ENCODE results near the gene PDE4B.

PDE4B gene

DNA sequence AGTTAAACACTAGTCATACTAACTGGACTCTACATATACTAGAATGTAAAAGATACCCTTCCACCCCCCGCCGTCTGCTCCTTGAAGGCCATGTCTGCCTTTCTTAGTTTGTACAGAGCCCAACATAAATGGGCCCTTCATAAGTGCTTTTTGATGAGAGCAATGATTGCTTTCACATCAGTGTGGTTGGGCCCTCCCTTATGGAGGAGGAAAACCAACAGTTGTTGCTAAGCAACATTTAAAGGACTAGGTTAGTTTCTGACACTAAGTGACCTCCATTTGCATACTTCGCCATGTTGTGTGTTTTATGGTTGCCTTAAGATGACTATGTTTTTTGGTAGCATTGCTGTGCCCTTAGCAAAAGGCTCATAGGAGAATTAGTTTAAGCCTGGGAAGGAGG is 559.2 kb downstream of the PDE4B start:
- no peak for DNase-seq

DNA sequence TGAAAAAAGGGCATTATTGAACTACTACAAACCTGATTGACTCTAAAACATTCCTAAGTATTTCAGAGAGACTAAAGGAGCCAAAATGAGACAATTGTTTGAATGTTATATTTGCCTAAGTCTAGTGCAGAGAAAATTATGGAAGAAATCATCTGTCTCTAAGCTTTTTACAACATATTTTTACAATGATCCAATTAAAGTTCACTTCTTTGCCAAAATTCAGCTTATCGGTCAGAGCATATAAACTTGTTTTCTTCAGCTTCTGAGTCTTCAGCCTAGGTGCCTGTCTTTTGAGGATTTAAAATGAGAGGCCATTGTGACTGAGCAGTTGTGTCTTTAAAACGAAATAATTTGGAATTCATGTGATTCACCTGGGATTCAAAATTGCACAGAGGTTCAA is 560.1 kb downstream of the PDE4B start:
- no peak for DNase-seq

DNA sequence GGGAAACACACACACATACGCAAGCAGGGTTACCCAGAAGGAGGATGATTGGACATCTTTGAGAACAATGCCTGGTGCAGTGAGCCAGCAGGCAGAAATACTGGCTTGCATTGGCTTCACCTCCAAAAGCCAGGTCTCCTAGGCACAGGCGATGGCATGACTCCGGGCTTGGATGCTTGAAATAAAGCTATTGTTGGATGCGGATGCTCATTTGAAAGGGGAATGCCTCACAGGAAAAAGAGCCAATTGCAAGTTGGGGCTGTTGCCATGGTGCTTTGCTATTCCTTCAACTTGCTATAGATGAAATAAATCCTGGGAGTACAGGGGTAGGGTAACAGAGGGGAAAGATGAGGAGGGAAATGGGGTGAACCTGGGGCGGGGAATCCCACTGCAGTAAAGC is 560.6 kb downstream of the PDE4B start:
- peak in 34 of 56 donors; percentile 22 to 77 (median 49) for DNase-seq

DNA sequence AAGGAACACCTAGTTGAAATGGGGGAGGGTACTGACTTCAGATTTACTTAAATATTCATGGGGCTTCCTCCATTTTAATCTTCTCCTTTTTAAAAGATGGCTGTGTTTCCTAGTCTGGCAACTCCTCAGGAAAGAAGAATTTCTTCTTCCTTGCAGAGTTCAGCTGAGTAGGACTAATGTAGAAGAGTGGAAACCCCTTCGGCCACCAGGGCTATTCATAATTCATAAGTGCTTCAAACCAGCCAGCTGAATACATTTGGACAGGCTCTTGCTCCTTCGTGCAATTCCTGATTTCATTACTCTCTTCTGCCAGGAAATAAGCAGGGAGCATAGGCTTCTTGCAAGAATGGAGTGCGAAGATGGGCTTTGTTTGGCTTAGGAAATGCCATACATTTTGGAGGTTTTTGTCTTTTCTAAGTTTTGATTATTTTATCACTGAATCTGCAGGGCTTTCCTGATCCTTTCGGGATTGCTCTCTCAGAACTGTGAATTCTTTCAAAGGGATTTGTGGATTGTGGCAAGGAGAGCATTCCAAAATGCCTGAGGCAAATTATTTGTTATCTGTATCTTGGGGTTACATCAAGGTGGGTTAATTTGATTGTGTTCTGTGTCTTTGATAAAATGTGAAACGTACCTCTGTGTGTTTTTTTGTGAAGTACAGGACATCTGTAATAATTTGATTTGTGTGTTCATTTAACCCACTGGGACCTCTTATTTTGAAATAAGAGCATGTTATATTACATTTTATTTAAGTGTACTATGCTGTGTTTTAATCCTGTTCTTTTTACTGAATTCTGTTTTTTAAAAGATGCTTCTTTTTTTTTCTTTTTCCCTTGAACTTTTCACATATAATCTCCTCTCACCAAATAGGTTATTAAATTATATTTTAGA is 561.9 kb downstream of the PDE4B start:
- DNase-seq = no peak

DNA sequence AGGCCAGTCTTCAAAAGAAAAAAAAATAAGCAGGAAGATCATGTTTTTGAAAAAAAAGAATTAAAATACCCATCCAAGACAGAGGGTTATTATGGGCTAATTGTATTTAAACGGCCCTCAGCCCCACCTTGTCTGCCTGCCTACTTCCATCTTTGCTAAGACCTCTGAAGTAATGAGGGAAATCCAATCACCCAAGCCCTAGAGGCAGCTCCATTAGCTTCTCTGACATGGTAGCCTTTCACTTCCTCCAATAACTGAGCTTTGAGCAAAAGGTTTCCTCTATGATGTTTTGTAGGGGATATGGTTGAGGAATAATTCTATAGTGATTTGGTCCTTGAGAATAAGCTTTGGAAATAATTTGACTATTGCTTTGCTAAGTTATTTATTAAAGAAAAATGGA is 563.1 kb downstream of the PDE4B start:
- no peak for DNase-seq

DNA sequence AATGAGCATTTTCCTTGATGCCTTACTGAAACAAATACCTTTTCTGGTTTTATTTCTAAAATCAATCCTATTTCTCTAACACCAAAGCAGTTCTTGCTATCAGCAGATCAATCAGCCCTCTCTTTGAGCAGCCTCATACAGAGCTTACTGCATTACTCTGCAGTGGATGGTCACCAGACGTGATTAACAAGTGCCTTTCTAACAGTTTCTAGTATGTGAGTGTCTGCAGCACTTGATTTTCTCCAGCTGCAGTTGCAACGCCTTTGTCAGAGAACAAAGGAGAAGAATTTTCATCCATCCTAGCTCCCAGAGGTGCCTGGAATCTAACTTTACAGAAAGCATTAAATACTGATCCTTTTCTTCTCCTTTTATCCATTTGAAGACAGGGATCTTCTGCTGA is 563.9 kb downstream of the PDE4B start:
- no peak for DNase-seq

DNA sequence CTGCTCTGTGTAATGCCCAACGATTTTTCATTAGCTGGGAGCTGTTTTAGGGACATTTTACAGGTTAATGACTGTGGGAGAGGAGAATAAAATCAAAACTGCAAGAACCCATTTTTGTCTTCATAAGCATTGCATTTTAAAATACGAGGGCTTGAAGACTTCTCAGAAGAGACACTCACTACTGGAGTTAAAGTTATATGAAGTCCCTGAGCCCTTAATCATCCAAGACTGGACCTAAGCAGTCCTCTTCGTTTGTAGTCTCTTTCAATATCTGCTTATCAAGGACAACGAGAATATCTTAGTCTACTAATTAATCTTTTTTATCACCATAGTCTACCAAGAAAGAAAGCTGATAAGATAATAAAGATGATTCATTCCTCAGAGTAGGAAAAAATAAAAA is 564.3 kb downstream of the PDE4B start:
- DNase-seq = no peak

DNA sequence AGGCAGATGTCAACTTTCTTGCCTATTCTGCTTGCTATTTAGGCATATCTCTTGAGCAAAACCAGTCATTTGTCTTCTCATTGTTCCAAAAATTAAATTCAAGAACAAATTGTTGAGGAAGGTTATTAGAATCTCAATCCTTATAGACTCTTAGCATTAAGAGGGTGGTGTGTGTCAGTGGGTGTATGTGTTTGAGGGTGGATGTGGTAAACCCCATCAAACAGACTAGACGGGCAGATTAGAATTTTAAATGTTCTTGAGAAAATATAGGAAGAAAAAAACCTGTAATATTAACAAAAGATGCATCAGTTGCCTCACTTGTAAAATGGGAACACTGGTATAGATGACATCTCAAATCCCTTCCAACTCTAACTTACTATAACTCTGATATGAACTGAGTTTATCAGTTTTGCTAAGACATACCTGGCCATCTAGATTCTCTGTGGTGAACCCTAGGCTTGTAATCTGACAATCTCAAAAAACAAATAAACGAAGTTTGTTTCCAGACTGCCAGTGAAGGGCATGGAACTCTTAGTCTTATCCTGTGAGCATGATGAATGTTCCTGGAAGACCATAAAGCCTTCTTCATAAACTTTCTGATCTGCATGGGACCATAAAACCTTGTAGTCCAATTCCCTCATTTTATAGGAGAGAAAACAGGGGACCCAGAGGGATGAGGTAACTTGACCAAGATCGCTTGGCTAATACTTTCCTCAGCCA is 564.9 kb downstream of the PDE4B start:
- DNase-seq = no peak

DNA sequence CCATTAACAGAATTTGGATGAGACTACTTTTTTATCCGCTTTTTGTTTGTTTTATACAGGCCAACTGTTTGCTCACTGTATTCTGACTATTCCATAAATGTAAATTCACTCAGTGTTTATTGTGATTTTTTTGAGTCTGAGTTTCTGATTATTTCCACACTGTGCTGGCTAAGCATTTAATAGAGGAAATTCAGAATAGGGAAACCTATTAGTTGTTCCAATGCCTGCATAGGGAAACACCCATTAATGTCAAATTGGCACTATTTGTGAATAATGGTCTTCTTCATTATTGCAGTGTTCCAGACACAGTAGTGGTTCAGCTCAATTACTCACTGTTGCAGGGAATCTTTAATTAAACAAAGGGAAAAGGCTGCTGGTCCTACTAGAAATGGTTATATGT is 566.6 kb downstream of the PDE4B start:
- DNase-seq = no peak

DNA sequence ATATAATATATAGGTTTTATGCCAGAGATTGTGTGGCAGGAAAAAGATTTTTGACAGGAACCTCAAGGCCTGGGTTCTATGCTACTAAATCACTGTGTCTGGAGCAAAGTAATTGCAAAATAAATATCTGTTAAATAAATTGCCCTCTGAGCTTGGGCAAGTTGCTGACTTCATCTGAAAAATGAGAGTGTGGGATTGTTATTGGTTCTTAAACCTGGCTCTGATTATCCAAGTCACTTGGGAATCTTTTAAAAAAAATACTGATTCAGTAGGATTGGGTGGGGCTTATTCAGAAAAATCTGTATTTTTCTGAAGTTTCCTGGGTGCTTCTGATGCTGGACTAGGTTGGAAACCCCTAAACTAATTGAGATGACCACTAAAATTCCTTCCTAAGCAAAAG is 567.1 kb downstream of the PDE4B start:
- no peak for DNase-seq

DNA sequence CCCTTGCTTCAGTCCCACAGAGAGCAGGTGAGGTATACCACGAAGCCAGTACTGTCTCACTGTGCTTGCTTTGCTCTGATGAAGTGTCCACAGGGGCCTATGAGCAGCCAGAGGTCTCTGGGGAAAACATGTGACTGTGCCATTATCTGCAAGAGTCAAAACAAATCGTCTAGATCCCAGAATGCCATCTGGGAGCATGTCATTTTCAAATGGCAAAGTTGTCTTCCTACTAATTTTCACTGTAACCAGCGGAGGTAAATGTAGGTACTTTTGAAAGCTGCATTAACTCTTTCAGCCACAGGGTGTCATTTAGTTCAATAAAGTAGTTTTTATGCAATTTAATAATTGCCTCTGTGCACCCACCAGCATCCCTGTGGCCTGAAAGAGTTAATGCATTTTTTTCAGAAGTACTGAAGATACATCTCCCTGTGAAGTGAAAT is 567.6 kb downstream of the PDE4B start:
- no peak for DNase-seq

DNA sequence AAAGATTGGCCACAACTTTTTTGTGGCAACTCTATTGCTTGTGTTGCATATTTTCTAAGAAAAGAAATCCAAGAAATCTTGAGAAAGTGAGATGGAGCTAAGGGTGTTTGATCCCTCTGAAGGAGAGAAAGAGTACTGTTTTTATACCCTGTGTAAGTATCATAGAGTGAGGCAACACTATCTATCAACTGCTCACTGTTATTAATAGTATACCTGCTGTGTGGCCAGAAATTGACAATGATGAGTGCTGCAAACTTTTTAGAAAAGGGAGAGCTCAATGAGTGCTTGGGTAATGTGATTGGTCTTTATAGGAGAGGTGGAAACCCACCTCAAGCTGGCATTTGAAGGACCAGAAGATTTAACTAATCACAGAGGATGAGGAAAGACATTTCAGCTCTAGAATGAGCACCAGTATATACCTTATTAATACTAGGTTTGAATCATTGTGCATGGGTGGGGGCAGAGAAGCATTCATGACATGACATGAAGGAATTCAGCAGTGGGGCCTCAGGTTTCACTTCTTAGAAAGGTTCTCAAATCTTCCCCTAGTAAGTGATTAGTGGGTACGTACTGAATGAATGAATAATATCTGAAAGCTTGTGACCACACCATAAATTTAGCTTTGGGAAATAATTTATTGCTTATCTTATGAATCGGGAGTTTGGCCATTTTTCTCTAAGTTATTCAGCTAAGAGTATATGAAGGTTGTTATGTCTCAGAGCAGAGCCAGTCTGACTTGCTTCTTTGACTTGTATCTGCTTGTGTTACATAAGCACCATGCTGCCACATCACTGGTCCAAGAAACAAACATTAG is 572.1 kb downstream of the PDE4B start:
- DNase-seq = no peak

DNA sequence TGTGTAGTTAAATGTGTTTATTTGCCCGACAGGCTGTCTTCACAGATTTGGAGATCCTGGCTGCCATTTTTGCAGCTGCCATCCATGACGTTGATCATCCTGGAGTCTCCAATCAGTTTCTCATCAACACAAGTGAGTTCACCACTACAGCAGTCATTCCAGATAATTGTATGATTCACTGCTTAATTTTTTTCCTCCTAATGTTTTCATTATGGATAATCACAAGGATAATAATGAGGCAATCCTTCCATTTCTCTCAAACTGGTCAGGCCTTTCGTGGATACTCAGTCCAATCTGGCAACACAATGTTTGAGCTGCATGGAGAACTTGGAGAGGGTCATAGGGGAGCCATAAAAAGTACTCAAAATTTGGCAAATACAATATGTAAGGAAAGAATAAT is 572.9 kb downstream of the PDE4B start:
- DNase-seq = no peak

DNA sequence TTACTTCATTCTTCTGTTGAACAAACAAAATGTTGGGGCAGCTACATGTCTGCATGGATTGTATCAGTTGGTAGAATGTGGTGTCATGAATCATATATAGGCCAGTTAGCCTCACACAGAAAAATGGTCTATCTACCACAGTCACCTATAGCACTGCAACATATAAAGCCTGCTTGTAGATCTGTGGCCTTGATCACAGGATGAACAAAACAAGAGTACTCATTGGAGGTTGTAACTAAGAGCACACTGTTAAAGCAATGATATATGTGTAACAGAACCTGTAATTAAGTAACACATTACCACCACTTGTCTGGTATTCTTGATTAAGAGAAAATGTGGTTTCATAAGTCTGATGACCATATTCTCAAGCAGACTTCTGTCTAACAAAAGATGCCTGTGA is 573.9 kb downstream of the PDE4B start:
- no peak for DNase-seq

DNA sequence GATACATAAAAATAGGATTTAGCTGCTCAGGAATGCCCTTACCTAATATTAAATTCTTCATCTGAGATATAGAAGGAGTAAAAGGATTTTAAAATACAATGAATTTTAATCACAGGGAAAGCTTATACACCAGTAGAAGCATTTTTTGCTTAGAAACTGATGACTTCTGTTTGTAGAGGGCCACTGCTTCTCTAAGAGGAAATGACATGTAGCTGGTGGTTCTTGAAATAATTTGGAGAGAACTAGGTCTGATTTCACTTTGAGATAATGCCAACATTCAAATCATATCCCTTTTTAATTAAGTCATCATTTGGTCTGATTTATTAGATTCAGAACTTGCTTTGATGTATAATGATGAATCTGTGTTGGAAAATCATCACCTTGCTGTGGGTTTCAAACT is 574.7 kb downstream of the PDE4B start:
- no peak for DNase-seq

DNA sequence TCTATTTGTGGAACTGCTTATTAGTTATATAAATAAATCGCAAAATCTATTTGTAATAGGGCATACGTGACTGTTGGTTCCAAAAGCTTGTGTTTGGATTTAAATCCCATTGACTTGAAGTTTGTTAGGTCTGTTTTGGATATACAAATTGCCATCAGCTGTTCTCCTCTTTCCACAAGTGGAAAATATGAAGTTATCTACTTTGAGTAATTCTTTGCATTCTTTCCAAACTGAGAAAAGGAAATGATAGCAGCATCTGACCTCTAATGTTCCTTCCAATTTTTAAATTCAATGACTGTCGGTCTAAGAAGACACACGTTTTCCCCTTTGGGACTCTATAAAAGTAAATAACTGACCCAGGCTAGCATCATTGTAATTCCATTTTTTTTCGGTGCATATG is 575.6 kb downstream of the PDE4B start:
- DNase-seq = no peak

DNA sequence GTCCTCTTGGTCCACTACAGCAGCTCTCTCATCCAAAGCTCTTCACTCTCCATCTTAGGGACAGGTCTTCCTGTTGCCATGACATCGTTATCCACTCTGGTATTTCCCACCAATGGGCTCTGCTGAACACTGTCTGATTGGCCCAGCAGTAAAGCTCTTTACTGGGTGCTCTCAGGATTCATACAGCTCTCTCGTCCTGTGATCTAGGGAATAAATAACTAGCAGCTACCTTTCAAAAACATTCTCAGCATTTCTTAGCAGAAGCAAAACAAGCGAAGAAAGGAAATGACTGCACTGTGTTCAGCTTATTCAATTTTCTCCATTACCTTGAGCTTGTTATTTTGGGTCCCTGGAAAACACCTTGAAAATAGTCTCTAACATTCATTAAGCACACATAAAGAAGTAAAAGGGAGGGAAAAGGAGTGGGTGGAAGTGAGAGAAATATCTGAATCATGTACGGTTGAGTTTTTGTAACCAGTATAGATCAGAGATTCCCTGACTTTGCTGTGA is 577.8 kb downstream of the PDE4B start:
- no peak for DNase-seq

DNA sequence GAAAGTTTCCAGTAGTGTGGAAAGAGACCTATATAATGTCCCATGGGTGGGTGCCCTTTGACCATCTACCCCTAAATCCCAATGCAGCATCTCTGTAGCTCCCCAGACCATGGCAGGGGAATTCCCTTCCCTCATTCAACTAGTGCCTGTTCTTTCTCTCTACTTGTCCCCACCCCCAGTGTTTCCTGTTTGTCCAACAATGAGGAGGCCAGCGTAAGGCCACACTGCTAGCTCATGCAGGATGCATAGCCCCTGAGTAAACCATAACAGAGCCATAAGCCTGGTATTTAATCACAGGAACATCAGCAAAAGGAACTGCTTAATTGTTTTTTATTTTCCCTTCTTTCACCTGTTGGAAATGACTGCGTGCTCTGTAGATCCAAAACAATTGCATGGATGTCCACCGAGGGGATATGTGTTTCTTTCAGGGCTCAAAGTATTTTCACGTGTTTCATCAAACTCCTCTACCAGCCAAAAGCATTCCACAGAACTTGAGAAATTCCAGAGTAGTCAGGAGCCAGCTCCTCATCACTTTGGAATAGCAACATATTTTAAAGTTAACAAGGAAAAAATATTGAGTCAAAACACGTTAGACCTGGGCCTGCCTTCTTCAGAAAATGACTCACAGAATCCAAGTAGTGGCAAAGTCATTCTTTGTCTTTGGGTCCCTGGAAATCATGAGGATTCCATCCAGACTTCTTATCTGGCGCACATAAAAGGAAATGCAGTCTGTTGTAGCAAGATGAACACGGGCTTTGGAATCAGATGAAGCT is 578.7 kb downstream of the PDE4B start:
- DNase-seq = no peak

DNA sequence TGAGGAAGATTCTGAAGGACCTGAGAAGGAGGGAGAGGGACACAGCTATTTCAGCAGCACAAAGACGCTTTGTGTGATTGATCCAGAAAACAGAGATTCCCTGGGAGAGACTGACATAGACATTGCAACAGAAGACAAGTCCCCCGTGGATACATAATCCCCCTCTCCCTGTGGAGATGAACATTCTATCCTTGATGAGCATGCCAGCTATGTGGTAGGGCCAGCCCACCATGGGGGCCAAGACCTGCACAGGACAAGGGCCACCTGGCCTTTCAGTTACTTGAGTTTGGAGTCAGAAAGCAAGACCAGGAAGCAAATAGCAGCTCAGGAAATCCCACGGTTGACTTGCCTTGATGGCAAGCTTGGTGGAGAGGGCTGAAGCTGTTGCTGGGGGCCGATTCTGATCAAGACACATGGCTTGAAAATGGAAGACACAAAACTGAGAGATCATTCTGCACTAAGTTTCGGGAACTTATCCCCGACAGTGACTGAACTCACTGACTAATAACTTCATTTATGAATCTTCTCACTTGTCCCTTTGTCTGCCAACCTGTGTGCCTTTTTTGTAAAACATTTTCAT is 579.9 kb downstream of the PDE4B start:
- no peak for DNase-seq

DNA sequence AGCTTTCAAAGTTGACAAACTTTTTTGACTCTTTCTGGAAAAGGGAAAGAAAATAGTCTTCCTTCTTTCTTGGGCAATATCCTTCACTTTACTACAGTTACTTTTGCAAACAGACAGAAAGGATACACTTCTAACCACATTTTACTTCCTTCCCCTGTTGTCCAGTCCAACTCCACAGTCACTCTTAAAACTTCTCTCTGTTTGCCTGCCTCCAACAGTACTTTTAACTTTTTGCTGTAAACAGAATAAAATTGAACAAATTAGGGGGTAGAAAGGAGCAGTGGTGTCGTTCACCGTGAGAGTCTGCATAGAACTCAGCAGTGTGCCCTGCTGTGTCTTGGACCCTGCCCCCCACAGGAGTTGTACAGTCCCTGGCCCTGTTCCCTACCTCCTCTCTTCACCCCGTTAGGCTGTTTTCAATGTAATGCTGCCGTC is 580.5 kb downstream of the PDE4B start:
- DNase-seq = no peak

DNA sequence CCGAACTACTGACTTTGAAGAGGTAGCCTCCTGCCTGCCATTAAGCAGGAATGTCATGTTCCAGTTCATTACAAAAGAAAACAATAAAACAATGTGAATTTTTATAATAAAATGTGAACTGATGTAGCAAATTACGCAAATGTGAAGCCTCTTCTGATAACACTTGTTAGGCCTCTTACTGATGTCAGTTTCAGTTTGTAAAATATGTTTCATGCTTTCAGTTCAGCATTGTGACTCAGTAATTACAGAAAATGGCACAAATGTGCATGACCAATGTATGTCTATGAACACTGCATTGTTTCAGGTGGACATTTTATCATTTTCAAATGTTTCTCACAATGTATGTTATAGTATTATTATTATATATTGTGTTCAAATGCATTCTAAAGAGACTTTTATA is 581.5 kb downstream of the PDE4B start:
- no peak for DNase-seq
